ENCODE results near the gene USP5.

Gene USP5

GRCh38 chr12:6851921-6852650, at the start of gene USP5:
Gene USP5, plus strand, starts transcription at chr12:6852150. Its CDS starts 30 bp downstream, at chr12:6852180.
- peak; percentile 97 for DNase-seq

GRCh38 chr12:6807170-6807569, 44.8 kb upstream of the USP5 start:
- no peak for DNase-seq

GRCh38 chr12:6809056-6809455, 42.9 kb upstream of the USP5 start:
- DNase-seq, result no peak

- DNase-seq, result no peak
Observed at GRCh38 chr12:6810758-6811157, 41.2 kb upstream of the USP5 start.

GRCh38 chr12:6813363-6813762, 38.6 kb upstream of the USP5 start:
- DNase-seq, result no peak

GRCh38 chr12:6816598-6816997, 35.4 kb upstream of the USP5 start:
- no peak for DNase-seq

GRCh38 chr12:6817098-6817497, 34.9 kb upstream of the USP5 start:
- no peak for DNase-seq

GRCh38 chr12:6817662-6818157, 34.2 kb upstream of the USP5 start:
- no peak for DNase-seq

GRCh38 chr12:6818222-6818621, 33.7 kb upstream of the USP5 start:
- no peak for DNase-seq

GRCh38 chr12:6818645-6819044, 33.3 kb upstream of the USP5 start:
- no peak for DNase-seq

- no peak for DNase-seq
Observed at GRCh38 chr12:6819106-6820030, 32.6 kb upstream of the USP5 start.

GRCh38 chr12:6820166-6820565, 31.8 kb upstream of the USP5 start:
- no peak for DNase-seq

- DNase-seq, result no peak
Observed at GRCh38 chr12:6821591-6822425, 30.1 kb upstream of the USP5 start, which contains the start of gene GPR162. Gene GPR162, plus strand, starts transcription at chr12:6821821. Its CDS starts 2,078 bp downstream, at chr12:6823899.

GRCh38 chr12:6822426-6823135, 29.4 kb upstream of the USP5 start:
- DNase-seq, result no peak

GRCh38 chr12:6823182-6824084, 28.5 kb upstream of the USP5 start:
- DNase-seq, result no peak

GRCh38 chr12:6824085-6824775, 27.7 kb upstream of the USP5 start:
- no peak for DNase-seq

- DNase-seq, result no peak
Observed at GRCh38 chr12:6824901-6825381, 27.0 kb upstream of the USP5 start.

GRCh38 chr12:6825398-6826124, 26.4 kb upstream of the USP5 start:
- peak; percentile 83 for DNase-seq

- no peak for DNase-seq
Observed at GRCh38 chr12:6826125-6826733, 25.7 kb upstream of the USP5 start.
